WI38 (cell line): ENCODE results near the gene TBXA2R.

Experiments
- H3K4me3 ChIP-seq: 2 replicates; pipeline ENCODE4 v1.5.1; 2011; ENCODE audit warnings: low read depth, mild to moderate bottlenecking, control low read depth, low read length
- TF ChIP-seq, protein P1 (sequence below): IDR thresholded peaks from 2 replicates; pipeline ENCODE4 v1.5.1; 2012; ENCODE audit warnings: low read depth, mild to moderate bottlenecking, control low read depth, low read length

The TBXA2R gene

DNA sequence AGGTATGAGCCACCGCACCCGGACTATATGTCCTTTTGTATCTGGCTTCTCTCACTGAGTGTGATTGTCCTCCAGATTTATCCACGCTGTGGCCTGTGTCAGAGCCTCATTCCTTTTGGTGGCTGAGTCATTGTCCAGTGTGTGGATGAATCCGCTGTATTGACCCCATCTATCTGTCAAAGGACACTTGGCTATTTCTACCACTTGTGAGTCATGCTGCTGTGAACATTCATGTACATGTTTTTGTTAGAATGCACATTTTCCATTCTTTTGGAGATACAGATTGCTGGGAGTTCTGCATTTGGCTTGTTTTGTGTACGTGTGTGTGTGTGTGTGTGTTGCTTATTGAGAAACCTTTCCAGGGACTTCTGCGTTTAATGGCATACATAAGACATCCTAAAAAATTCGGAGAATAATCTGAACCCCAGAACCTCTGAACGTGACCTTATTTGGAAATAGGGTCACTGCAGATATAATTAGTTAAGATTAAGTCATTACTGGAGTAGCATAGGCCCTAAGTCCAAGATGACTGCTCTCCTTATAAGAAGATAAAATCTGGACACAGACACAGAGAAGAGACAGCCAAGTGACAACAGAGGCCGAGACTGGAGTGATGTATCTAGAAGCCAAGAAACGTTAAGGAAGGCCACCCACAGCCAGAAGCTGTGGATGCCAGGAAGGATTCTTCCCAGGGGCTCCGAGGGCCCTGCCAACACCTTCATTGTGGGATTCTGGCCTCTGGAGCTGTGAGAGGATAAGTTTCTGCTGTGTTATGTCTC lies 26.3 kb downstream of the TBXA2R start:
- TF ChIP-seq, protein P1, sequence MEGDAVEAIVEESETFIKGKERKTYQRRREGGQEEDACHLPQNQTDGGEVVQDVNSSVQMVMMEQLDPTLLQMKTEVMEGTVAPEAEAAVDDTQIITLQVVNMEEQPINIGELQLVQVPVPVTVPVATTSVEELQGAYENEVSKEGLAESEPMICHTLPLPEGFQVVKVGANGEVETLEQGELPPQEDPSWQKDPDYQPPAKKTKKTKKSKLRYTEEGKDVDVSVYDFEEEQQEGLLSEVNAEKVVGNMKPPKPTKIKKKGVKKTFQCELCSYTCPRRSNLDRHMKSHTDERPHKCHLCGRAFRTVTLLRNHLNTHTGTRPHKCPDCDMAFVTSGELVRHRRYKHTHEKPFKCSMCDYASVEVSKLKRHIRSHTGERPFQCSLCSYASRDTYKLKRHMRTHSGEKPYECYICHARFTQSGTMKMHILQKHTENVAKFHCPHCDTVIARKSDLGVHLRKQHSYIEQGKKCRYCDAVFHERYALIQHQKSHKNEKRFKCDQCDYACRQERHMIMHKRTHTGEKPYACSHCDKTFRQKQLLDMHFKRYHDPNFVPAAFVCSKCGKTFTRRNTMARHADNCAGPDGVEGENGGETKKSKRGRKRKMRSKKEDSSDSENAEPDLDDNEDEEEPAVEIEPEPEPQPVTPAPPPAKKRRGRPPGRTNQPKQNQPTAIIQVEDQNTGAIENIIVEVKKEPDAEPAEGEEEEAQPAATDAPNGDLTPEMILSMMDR = no peak
- H3K4me3 ChIP-seq = no peak overlapping the region

GRCh38 chr19:3578390-3578789 lies 28.3 kb downstream of the TBXA2R start:
- TF ChIP-seq, protein P1 = no peak
- no peak overlapping the region for H3K4me3 ChIP-seq

DNA sequence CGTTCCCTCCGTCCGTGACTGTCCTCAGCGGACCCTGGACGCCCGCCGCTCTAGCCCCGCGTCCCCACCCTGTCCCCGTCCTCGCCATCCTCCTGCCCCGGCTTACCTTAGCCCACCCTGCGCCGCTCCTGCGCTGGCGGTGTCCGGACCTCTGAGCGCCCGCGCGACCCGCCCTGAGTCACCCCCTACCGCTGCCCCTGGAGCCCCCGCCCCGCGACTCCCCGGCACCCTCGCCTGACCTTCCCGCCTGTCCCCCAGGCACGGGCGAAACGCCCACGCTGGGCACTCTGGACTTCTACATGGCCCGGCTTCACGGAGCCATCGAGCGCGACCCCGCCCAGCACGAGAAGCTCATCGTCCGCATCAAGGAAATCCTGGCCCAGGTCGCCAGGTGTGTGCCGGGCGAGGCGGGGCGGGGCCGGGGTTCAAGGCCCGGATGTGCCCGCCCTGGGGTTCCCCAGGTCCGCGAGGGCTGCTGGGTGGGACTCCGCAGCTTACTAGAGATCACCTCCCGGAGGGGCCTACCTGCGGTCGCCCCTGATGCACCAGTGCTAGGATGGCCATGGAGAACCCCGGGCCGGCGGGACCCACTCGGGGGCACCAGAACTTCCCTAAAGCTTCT lies 28.8 kb downstream of the TBXA2R start:
- TF ChIP-seq, protein P1 = no peak
- no peak overlapping the region for H3K4me3 ChIP-seq

DNA sequence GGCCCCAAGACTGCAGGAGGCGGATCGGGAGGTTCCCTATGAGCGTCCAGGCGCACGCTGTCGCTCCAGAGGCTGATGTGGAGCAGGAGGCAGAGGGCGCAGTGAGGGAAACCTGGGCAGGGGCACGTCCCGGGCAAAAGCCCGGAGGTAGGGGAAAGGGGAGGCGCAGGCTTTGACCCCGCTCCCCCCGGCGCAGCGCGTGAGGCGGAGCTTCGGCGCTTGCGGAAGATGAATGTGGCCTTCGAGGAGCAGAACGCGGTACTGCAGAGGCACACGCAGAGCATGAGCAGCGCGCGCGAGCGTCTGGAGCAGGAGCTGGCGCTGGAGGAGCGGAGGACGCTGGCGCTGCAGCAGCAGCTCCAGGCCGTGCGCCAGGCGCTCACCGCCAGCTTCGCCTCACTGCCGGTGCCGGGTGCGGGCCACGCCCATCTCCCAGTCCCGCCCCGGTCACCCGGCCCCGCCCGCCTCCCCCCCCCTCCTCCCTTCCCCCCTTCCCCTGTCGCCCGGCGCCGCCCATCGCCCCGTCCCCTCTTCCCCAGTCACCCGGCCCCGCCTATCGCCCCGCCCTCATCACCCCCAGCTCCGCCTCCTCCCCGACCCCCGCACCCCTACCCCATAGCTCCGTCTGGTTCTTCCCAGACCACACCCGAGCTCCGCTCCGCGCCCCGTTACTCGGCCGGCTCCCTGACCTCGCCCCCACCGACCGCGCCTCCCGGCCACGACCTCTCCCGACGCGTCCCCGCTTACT lies 29.8 kb downstream of the TBXA2R start:
- H3K4me3 ChIP-seq = no peak overlapping the region
- TF ChIP-seq, protein P1 = no peak

GRCh38 chr19:3575949-3576673 lies 30.6 kb downstream of the TBXA2R start:
- H3K4me3 ChIP-seq = no peak overlapping the region
- TF ChIP-seq, protein P1 = no peak

- TF ChIP-seq, protein P1 = no peak
- no peak overlapping the region for H3K4me3 ChIP-seq
These were observed 31.4 kb downstream of the TBXA2R start for GRCh38 chr19:3575260-3575741.
